ENCODE results near the gene ZNF579. TPM values are rescaled to one million over a fixed set of nuclear protein-coding genes. Genes with fewer than 3 reads are reported as not detected.

Gene ZNF579
- polyA plus RNA-seq, 1 donor from 2014 or later = 7.4 TPM

DNA sequence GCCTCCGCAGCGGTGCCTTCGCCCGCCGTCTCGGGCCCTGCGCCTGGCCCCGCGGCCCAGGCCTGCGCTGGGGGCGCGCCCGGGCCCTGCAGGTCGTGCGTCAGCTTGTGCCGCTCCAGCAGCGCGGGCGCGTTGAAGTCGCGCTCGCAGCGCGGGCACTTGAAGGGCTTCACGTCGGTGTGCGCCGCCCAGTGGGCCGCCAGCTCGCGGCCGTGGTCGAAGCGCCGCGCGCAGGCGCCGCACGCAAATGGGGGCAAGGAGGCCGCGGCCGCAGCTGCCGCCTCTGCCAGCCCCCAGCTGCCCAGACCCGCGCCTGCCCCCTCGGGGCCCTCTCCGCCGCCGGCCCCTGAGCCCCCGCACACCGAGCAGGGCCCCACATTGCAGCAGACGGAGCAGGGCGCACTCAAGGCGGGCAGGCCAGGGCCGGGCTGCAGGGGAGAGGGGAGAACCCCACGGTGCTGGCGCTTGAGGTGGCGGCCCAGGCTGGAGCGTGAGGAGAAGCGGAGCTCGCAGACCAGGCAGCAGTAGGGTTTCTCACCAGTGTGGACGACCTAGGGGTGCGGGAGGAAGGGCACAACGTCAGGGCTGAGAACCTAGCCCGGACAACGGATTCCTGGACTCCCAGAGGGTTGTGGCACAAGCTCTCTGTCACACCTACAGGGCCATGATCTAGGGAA lies 12.6 kb upstream of the ZNF579 start:
- Histone ChIP-seq H3K9me3 (ENCODE audit: low read length) (no peaks in the 10 kb centered on the region), H3F3A (ENCODE audit: insufficient read depth, low read length, poor library complexity, severe bottlenecking) (no peaks in the 10 kb centered on the region), H3K27me3 (ENCODE audit: insufficient read depth, low read depth, low read length) (no peaks in the 10 kb centered on the region), H2AFZ (ENCODE audit: low read depth, low read length) (no peak overlapping the region), H3K36me3 (ENCODE audit: insufficient read depth, low read length) (peaks cover 6% of the 10 kb centered on the region), H3K9me2 (ENCODE audit: insufficient read depth, low read length) (no peaks in the 10 kb centered on the region), H3K27ac (ENCODE audit: low read length) (no peak overlapping the region), H3K9ac (ENCODE audit: low read length) (no peak overlapping the region), H3K4me2 (ENCODE audit: low read length) (no peak overlapping the region), H4K20me1 (ENCODE audit: insufficient read depth) (no peaks in the 10 kb centered on the region), H3K79me2 (replicated peaks; ENCODE audit: insufficient read depth, low read length) (no peaks in the 10 kb centered on the region), H3K4me3 (ENCODE audit: low read length) (no peak overlapping the region)
- TF ChIP-seq, protein P1, sequence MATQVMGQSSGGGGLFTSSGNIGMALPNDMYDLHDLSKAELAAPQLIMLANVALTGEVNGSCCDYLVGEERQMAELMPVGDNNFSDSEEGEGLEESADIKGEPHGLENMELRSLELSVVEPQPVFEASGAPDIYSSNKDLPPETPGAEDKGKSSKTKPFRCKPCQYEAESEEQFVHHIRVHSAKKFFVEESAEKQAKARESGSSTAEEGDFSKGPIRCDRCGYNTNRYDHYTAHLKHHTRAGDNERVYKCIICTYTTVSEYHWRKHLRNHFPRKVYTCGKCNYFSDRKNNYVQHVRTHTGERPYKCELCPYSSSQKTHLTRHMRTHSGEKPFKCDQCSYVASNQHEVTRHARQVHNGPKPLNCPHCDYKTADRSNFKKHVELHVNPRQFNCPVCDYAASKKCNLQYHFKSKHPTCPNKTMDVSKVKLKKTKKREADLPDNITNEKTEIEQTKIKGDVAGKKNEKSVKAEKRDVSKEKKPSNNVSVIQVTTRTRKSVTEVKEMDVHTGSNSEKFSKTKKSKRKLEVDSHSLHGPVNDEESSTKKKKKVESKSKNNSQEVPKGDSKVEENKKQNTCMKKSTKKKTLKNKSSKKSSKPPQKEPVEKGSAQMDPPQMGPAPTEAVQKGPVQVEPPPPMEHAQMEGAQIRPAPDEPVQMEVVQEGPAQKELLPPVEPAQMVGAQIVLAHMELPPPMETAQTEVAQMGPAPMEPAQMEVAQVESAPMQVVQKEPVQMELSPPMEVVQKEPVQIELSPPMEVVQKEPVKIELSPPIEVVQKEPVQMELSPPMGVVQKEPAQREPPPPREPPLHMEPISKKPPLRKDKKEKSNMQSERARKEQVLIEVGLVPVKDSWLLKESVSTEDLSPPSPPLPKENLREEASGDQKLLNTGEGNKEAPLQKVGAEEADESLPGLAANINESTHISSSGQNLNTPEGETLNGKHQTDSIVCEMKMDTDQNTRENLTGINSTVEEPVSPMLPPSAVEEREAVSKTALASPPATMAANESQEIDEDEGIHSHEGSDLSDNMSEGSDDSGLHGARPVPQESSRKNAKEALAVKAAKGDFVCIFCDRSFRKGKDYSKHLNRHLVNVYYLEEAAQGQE (IDR thresholded peaks at IDR 0.05; ENCODE audit: borderline replicate concordance) = no peak
- TF ChIP-seq SMC3 (conservative IDR thresholded peaks at IDR 0.05; ENCODE audit: poor library complexity) (no peak), RAD21 (conservative IDR thresholded peaks at IDR 0.05) (no peak), MXI1 (conservative IDR thresholded peaks at IDR 0.05; ENCODE audit: poor library complexity, severe bottlenecking) (no peak), POLR2AphosphoS5 (IDR thresholded peaks at IDR 0.05) (no peak), EZH2 (IDR thresholded peaks at IDR 0.05; ENCODE audit: borderline replicate concordance, insufficient read depth, low read length, poor library complexity, severe bottlenecking) (no peak)

DNA sequence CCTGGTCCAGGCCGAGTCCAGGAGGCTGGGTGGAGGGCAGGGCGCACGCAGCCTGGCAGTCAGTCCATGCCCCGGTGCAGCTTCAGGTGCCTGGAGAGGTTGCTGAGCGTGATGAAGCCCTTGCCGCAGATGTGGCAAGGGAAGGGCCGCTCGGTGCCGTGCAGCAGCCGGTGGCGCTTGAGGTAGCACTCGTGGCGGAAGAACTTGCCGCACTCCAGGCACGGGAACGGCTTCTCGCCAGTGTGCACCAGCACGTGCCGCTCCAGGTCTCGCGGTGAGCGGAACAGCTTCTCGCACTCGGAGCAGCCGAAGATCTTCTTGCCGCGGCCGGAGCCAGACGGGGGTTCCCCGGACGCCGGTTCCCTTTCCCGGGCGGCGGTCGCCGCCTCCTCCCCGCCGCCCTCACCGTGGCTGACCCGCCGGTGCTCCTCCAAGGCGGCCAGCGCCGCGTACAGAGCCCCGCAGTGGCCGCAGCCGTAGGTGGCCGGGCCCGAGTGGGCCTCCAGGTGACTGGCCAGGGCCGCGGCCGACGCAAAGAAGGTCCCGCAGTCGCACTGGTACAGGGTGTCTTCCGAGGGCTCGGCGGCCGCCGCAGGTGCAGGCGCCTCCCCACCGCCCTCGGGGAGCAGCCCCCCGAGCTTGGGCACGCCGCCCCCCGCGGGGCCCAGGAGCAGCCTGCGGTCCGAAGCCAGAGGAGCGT lies 11.9 kb upstream of the ZNF579 start:
- no peaks in the 10 kb centered on the region for H3F3A ChIP-seq (ENCODE audit: insufficient read depth, low read length, poor library complexity, severe bottlenecking)
- H3K27me3 ChIP-seq (ENCODE audit: insufficient read depth, low read depth, low read length) = no peaks in the 10 kb centered on the region
- H3K79me2 ChIP-seq (replicated peaks; ENCODE audit: insufficient read depth, low read length) = no peaks in the 10 kb centered on the region
- no peaks in the 10 kb centered on the region for H3K9me3 ChIP-seq (ENCODE audit: low read length)
- no peaks in the 10 kb centered on the region for H3K9me2 ChIP-seq (ENCODE audit: insufficient read depth, low read length)
- H3K9ac ChIP-seq (ENCODE audit: low read length) = no peak overlapping the region
- no peak overlapping the region for H2AFZ ChIP-seq (ENCODE audit: low read depth, low read length)
- H3K36me3 ChIP-seq (ENCODE audit: insufficient read depth, low read length) = peaks cover 6% of the 10 kb centered on the region
- H3K4me3 ChIP-seq (ENCODE audit: low read length) = no peak overlapping the region
- no peak overlapping the region for H3K27ac ChIP-seq (ENCODE audit: low read length)
- H3K4me2 ChIP-seq (ENCODE audit: low read length) = no peak overlapping the region
- TF ChIP-seq, protein P1 (IDR thresholded peaks at IDR 0.05; ENCODE audit: borderline replicate concordance) = no peak
- no peak for TF ChIP-seq SMC3 (conservative IDR thresholded peaks at IDR 0.05; ENCODE audit: poor library complexity)
- TF ChIP-seq EP300 (conservative IDR thresholded peaks at IDR 0.05; ENCODE audit: poor library complexity, severe bottlenecking) = no peak
- TF ChIP-seq TAF1 (IDR thresholded peaks at IDR 0.05; ENCODE audit: low read depth) = no peak
- no peak for TF ChIP-seq RAD21 (conservative IDR thresholded peaks at IDR 0.05)
- H4K20me1 ChIP-seq (ENCODE audit: insufficient read depth) = no peaks in the 10 kb centered on the region

Measured in neural cell (in vitro differentiated cells).